GM19193 (cell line): ENCODE results near the gene NANOS2.

ENCODE experiments used
- POLR2A ChIP-seq: IDR thresholded peaks from 4 replicates; pipeline ENCODE4 v1.6.1; 2011; ENCODE audit not compliant: insufficient read depth, insufficient read length; ENCODE audit errors: extremely low read depth

NANOS2 gene

DNA sequence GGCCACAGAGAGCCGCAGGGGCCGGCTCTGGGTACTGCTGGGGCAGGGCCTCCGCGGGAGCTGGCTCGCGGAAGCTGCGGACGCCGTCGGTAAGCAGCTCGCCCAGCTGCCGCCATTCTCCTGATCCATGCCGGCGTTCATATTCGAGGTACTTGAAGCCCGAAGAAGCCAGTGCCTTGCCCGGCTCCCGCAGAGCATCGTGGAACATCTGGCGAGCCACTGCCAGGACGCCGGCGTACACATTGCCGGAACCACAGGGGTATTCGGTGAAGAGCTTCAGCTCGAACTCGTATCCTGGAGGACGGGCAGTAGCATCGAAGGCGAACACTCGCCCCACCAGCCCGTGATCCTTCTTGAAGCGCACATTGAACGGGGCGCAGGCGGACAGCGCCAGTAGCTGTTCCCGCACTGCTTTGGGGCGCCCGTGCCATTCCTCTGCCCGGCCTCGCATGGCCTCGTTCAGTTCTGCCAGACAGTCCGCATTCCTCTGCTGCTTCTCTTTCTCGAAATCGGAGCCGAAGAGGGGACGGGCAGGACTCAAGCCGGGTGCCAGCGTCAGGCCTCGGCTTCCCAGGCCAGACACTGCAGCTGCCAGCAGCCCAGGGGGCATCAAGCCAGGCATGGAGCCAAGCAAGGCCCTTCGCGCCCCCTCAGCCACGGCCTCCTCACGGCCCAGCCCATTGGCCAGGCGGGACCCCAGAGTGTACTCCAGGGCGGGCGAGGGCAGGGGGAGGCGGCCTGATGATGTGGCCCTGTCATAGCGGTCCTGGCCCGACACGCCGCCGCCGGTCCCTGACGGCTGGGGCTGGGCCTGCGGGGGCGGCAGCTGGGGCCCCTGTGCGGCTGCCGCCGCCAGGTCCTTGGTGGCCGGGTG lies 29.7 kb downstream of the NANOS2 start:
- TF ChIP-seq POLR2A: no peak

DNA sequence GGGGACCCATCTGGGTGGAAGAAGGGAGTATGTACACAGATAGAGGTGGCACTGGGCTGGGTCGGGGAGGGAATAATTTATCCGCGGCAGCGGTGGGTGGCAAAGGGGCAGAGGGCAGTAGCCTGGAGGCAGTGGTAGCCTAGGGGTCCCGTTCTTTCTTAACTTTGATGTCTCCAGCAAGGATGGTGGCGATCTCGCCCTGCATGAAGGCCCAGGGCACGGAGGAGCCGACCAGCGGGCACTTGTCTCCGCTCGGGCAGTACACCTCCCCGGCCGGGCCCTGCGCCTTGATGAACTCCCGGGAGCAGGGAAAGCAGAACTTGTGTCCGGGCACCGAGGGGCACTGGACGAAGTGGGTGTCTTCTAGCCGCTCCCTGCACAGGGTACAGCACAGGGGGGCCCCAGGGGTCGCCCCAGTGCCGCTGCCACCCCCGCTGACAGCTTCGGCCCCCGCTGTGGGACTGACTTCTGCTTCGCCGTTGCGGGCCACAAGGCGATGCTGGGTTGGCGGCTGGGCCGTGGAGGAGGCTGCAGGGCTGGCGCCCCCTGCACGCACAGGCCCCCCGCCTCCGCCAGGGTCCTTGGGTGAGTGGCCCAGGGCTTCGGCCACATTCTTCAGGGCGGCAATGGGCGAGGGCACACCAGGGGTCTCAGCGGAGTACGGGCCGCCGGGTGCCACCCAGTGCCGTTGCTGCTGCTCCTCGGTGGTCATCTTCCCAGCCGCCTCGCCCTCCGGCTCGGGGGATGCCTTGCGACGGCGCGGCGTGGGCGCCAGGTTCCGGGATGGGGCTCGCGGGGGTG lies 30.5 kb downstream of the NANOS2 start:
- no peak for TF ChIP-seq POLR2A

DNA sequence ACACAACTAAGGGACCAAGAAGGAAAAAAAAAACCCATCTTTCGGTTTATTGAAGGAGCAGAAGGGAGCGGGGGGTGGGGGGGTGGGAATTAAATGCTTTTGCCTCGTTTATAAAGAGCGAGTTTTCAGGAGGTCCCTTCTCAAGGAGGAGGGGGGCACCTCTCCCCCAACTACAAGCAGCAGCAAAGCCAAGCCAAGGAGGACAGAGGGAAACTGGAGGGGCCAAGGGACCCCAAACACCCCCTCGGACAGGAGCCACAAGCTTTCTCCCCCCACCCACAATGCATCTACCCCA lies 31.0 kb downstream of the NANOS2 start:
- TF ChIP-seq POLR2A: no peak

DNA sequence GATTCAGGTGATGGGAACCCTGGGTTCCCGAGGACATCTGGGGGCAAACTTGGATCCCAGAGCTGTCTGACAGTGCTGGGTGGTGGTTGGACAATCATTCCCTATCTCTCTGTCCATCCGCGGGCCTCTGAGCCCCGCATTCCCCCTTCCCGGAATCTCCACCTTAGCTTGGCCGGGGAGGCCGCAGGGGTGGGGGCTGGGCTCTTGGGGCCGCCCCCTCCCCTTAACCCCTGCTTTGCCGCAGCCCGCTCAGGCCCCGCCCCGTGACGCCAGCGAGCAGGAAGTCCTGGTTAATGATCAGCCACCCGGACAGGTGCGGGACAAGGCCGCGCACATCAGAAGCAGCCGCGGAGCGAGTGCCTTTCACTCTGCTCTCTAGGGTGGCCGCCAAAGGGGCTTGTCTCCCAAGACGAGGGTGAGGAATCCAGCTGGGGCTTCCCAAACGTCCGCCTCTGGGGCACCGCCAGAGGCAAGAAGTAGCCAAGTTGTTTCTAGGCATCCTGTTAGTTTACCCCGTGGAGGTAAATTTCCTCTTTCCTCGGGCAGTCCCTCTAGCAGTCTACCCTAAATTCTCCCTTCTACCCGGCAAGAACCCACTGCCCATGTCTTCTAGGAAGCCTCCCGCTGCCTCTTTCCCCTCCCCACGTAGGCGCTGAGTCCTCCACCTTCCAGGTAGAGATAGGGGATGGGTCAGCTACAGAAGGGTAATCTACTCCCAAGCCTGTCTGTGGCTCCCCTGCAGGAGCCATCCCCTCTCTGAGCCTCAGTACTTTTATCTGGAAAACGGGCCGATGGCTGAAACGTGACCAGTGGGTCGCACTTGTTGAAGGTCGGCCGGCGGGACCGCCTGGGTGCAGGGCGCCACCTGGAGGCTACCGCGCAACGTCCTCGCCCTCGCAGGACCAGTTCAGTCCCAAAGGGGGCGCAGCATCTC lies 31.7 kb downstream of the NANOS2 start:
- TF ChIP-seq POLR2A: peak; percentile 96

DNA sequence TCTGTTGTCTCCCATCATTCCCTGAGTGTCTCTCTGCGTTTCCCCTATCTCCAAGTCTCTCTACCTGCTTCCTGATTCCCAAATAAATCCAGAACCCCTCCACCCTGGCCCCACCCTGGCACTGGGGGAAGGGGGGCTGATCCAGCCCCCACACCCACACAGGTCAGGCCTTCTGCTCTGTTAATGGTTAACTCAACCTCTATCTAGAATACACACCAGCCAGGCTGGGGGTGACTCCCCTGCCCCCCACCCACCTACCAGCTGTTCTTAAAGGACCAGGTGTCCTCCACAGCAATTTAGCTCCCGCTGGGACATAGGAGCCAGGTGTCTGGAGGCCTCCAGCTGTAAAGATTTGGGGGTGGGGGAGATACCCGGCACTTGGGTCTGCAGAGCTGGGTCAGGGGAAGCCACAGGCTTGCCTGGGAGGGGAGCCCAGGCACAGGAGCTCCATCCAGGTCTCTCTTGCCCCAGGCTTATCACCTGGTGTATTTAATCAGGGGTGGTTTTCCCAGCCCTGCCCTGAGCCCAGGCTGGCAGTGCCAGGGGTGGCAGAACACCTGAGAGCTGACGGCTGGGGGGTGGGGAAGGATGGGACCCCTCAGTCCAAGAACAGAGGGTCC lies 32.6 kb downstream of the NANOS2 start:
- TF ChIP-seq POLR2A: no peak

DNA sequence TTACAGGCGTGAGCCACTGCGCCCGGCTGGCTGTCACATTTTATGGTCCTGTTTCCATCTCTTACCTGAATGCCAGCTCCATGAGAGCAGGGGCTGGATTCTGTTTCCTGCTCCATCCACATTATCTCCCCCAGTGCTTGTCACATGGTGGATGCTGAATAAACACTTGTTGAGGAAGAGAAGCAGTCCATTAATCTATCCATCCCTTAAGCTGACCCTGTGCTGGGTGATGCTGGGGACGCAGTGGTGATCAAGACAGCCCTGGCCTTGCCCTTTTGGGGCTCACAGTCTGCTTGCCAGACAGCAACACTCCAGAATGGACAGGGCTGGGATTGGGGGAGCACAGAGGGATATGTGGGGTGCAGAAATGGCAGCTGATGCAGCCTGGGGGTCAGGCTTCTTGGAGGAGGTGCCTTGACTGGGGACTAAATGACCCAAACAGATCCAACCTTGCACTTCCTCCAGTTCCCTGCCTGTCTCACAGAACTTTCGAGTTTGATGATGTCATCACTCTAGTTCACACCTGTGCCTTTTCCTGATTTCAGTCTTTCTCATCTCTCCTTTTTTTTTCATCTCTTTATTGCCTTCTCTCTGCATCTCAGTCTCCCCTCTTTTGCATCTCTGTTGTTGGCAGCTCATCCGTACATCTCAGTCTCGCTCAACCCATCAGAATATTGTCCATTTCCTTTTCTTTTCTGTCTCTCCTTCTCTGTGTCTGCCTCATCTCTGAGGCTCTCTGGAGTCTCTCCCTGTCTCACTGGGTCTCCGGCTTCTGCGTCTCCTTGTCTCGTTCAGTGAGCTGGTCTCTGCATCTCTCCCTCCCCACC lies 33.3 kb downstream of the NANOS2 start:
- peak; percentile 19 for TF ChIP-seq POLR2A

DNA sequence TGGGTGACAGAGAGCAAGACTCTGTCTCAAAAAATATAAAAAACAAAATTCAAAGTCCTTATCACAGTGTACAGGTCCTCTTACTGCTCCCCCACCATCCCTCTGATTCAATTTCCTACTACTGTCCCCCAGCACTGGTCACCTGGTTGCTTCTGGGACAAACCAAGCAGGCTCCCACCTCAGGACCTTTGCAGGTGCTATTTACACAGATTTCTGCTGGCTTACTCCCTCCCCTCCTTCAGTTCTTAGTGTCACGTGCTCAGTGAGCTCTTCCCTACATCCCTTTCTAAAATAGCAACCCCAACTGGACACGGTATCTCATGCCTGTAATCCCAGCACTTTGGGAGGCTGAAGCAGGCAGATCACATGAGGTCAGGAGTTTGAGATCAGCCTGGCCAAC lies 34.6 kb downstream of the NANOS2 start:
- no peak for TF ChIP-seq POLR2A

DNA sequence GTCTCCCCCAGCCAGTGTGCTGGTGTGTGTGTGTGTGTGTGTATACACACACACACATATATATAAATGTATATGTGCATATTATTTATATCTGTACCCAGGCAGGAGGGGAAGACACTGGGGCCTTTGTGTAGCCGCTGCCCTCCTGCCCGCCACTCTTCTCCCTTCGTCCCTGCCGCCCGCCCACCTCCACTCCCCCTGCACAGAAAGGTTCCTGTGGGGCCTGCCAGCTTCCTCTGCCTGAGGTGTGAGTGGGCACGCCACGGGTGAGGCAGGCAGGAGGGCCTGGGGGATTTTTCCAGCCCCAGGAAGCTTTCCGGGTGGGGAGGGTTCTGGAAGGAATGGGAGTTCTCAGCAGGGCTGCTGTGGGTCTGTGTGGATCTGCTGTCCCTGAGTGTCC lies 35.5 kb downstream of the NANOS2 start:
- no peak for TF ChIP-seq POLR2A

DNA sequence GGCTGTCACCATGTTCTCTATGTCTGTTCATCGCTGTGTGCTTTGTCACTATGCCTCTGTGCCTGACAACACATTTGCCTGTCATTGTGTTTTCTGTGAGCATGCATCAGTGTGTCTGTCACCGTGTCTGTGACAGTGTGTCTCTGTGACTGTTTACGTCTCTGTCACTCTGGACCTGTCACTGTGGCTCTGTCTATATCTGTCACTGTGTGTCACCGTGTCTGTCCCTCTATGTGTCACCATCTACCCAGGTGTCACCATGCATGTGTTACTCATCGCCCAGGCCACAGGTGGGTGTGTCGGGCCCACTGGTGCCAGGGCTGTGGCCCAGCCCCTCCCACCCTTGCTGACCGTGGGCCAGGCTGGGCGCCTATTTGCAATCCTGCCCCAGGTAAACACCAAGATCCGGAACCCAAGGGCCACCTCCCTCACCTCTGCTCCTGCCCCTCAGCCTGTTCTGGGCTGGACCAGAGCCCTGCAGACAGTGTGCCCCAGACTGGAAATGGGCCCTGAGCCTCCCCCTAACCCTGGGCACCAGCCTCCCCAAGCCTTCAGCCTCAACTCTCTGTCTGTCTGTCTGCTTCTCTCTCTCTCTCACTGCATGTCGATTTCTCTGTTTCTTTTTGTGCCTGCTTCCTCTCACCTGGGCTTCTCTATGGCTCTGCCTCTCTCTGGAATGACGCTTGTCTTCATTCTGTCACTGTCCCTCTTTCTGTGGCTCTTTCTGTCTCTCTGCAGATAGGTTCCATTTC lies 36.4 kb downstream of the NANOS2 start:
- TF ChIP-seq POLR2A: no peak

DNA sequence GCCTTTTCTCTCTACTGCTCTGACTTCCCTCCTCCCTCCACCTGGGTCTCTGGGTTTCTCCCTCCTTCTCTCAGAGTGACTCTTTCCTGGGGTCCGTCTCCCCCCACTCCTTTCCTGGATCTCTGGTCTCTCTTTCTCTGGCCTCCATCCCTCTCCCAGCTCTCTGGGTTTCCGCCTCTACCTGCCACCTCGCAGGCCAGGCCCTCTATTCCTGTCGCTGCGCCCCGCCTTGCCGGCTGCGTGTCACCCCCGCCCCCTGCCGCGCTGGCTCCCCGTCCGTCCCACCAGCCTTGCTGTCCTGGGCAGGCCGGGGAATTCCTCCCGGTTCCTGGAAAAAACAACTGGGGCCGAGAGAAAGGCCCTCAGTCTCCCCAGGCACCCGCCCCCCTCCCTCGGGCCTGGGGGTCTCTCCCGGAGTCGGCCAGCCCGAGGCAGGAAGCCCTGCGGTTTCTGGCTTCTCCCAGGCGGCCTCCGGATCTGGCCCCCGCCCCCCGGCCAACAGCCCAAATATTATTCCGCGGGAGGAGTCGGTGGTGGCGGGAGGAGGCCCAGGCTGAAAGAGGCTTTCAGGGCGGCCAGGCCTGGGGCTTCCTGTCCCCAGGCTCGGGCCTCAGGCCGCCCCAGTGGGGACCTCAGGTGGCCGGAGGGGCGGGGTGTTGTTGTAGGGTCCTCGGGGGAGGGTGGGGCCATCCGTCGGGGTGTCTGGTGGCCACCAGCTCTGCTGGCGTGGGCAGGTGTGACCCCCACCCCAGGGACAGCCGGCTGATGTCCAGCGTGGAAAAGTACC lies 38.0 kb downstream of the NANOS2 start:
- TF ChIP-seq POLR2A: no peak

DNA sequence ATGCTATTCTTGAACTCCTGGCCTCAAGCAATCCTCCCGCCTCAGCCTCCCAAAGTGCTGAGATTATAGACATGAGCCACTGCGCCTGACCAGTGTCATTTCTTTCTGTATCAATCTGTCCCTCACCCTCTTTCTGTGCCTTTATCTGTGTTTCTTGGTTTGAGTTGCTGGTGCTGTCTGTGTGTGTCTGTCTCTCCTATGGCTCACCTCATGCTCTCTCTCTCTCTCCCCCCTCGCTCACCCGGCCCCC lies 38.5 kb downstream of the NANOS2 start:
- TF ChIP-seq POLR2A: no peak

DNA sequence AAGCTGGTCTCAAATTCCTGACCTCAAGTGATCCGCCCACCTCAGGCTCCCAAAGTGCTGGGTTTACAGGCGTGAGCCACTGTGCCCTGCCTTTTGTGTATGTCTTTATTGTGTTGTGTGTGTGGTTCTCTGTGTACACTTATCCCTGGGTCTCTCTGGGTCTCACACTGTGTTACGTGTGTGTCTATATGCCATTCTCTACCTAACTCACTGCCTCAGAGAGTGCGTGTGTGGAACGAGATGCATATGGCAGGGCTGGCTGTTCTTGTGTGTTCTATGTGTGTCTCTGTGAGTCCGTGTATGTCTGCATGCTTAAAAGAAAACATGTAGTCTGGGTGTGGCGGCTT lies 40.0 kb downstream of the NANOS2 start:
- TF ChIP-seq POLR2A: no peak
